GM12878 (cell line): ENCODE measurements around the gene SPTLC3. TPM values are rescaled to one million over a fixed set of nuclear protein-coding genes. Genes with fewer than 3 reads are reported as not detected.

Source experiments
- ATAC-seq: fragments of 200-7000 bp; cut with Tn5 transposase; 3 replicates; pipeline ENCODE4 v1.9.1; 2020; ENCODE audit warnings: mild to moderate bottlenecking, moderate library complexity
- BruUV-seq: library from RNA; stranded (reverse); fragments of 400-500 nt; replicated peaks from 2 replicates; lab custom pipeline; 2021; lab: Mats Ljungman, UMichigan
- CTCF ChIA-PET: fragments of 300-600 bp; sonication (Branson Sonifier 250); formaldehyde crosslinking; extraction: SDS; loops from one replicate; lab custom pipeline; 2021; ENCODE audit warnings: inconsistent platforms; lab: Yijun Ruan, JAX
- POLR2A ChIA-PET: fragments of 350-600 bp; formaldehyde crosslinking; extraction: SDS; loops from one replicate; lab custom pipeline; 2021; ENCODE audit warnings: inconsistent platforms; lab: Charles Lee
- RAD21 ChIA-PET: fragments of 300-600 bp; sonication (Branson Sonifier 250); formaldehyde crosslinking; loops from one replicate; lab custom pipeline; 2023; ENCODE audit warnings: antibody characterized with exemption; ENCODE audit not compliant: unreplicated experiment; lab: Charles Lee
- SMC1A ChIA-PET: fragments of 300-600 bp; sonication (Branson Sonifier 250); formaldehyde crosslinking; loops from one replicate; lab custom pipeline; 2023; ENCODE audit not compliant: unreplicated experiment, uncharacterized antibody; lab: Charles Lee
- DNase-seq: peaks from one replicate; pipeline ENCODE4 v3.0.0-alpha.2; 2011; ENCODE audit warnings: low read depth, low spot score
- FAIRE-seq: peaks from 3 replicates; lab custom pipeline; 2011; peaks lifted over from hg19 to GRCh38; lab: Jason Lieb, UNC
- H2AFZ ChIP-seq: 2 replicates; pipeline ENCODE4 v1.6.0; 2011; ENCODE audit warnings: low read depth, low read length, control low read depth; ENCODE audit not compliant: control insufficient read depth
- H3K27ac ChIP-seq: 2 replicates; pipeline ENCODE4 v1.5.1; 2011; ENCODE audit warnings: control low read depth; ENCODE audit not compliant: control insufficient read depth, insufficient read depth
- H3K27me3 ChIP-seq, 2 experiments: replicated peaks in 1 of 2; 2 replicates each; pipeline versions ENCODE4 v1.6.0 to v1.6.1; 2011; ENCODE audit warnings: low read length in 1 of 2; ENCODE audit not compliant: control insufficient read depth in 2 of 2, insufficient read depth in 2 of 2
- H3K36me3 ChIP-seq, 2 experiments: 2 replicates each; pipeline ENCODE4 v1.5.1; 2011; ENCODE audit warnings: low read length in 1 of 2; ENCODE audit not compliant: control insufficient read depth in 2 of 2, insufficient read depth in 2 of 2
- H3K4me1 ChIP-seq: 2 replicates; pipeline ENCODE4 v1.6.1; 2011; ENCODE audit warnings: mild to moderate bottlenecking, low read length, moderate library complexity, mixed read lengths; ENCODE audit not compliant: control insufficient read depth, insufficient read depth
- H3K4me2 ChIP-seq: 2 replicates; pipeline ENCODE4 v1.6.0; 2011; ENCODE audit warnings: control low read depth; ENCODE audit not compliant: control insufficient read depth, insufficient read depth
- H3K4me3 ChIP-seq: fragments of 200-600 bp; sonication (generic); 2 replicates; pipeline ENCODE4 v1.5.1; 2016
- H3K79me2 ChIP-seq: 2 replicates; pipeline ENCODE4 v1.6.0; 2011; ENCODE audit warnings: low read length; ENCODE audit not compliant: control insufficient read depth, insufficient read depth
- H3K9ac ChIP-seq: 2 replicates; pipeline ENCODE4 v1.8.0; 2011; ENCODE audit warnings: low read length, control low read depth, mixed read lengths; ENCODE audit not compliant: control insufficient read depth, insufficient read depth
- H3K9me3 ChIP-seq: replicated peaks from 3 replicates; pipeline ENCODE4 v1.5.1; 2011; ENCODE audit warnings: mild to moderate bottlenecking, low read length; ENCODE audit not compliant: control insufficient read depth, insufficient read depth
- H4K20me1 ChIP-seq: 2 replicates; pipeline ENCODE4 v1.6.0; 2011; ENCODE audit not compliant: control insufficient read depth, insufficient read depth
- ASH2L ChIP-seq: fragments of 300-600, 200-600 bp; sonication (generic); IDR thresholded peaks from 2 replicates; pipeline ENCODE4 v1.6.1; 2017; ENCODE audit warnings: low read depth, mild to moderate bottlenecking, borderline replicate concordance
- BACH1 ChIP-seq: fragments of 450-650 bp; IDR thresholded peaks from 2 replicates; pipeline ENCODE4 v1.6.1; 2017; ENCODE audit warnings: mild to moderate bottlenecking, borderline replicate concordance
- CHD2 ChIP-seq: IDR thresholded peaks from 2 replicates; pipeline ENCODE4 v1.6.1; 2011; ENCODE audit warnings: low read depth, low read length, improper control_type of control experiment, borderline replicate concordance
- IKZF1 ChIP-seq: fragments of 450-650 bp; conservative IDR thresholded peaks from 2 replicates; pipeline ENCODE4 v1.6.1; 2017; ENCODE audit warnings: antibody characterized with exemption, mild to moderate bottlenecking
- PAX5 ChIP-seq: IDR thresholded peaks from 2 replicates; pipeline ENCODE4 v1.6.1; 2011; ENCODE audit warnings: low read depth, low read length, borderline replicate concordance
- TARDBP ChIP-seq: IDR thresholded peaks from 2 replicates; pipeline ENCODE4 v1.6.1; 2016; ENCODE audit warnings: borderline replicate concordance
- TBL1XR1 ChIP-seq: IDR thresholded peaks from 2 replicates; pipeline ENCODE4 v1.6.1; 2012; ENCODE audit warnings: low read depth, low read length, improper control_type of control experiment
- ZNF217 ChIP-seq: fragments of 450-650 bp; IDR thresholded peaks from 2 replicates; pipeline ENCODE4 v1.6.1; 2017; ENCODE audit warnings: antibody characterized with exemption, mild to moderate bottlenecking
- WGBS: methylation state at CpG from one replicate; pipeline ENCODE4 v1.1.6; 2016; ENCODE audit warnings: low lambda C conversion rate; ENCODE audit not compliant: insufficient replicate concordance, insufficient coverage; ENCODE audit errors: missing lambda C conversion rate; 5-methylcytosine and 5-hydroxymethylcytosine counted together
- in situ Hi-C: fragments of 300-500 bp; cut with MboI; formaldehyde crosslinking; loops from 9 replicates; pipeline ENCODE4 v1.14.3; 2018; ENCODE audit warnings: mixed read lengths
- intact Hi-C: fragments of 100-400 bp; cut with micrococcal nuclease; formaldehyde crosslinking; loops from one replicate; pipeline ENCODE4 v1.14.2; 2022; ENCODE audit not compliant: unreplicated experiment
- polyA plus RNA-seq, 11 experiments: library from polyadenylated mRNA; depleted of rRNA in 4 of 11; unstranded in 6 of 11; stranded (reverse) in 5 of 11; fragments of >200 nt; fragmentation: Nextera tagmentation in 4 of 11; fragmentation: Illumina TruSeq in 1 of 11; extraction: Ambion mirVana in 4 of 11; extraction: Trizol in 1 of 11; gene quantifications; 1 replicate in 1 of 11; 2 replicates in 10 of 11; pipeline versions ENCODE4 v1.2.1 to v1.2.3, GENCODE V29; 2011 to 2016; ENCODE audit warnings: inconsistent platforms in 2 of 11, missing spikeins in 2 of 11, low read depth in 1 of 11
- total RNA-seq, 4 experiments: library from RNA; depleted of rRNA in 3 of 4; stranded (reverse); fragments of >200 nt in 3 of 4; fragmentation: Illumina TruSeq in 1 of 4; extraction: Trizol in 1 of 4; gene quantifications; 2 replicates each; pipeline versions ENCODE4 v1.2.1 to v1.2.3, GENCODE V29; 2013 to 2021
- TF ChIP-seq, protein P1 (sequence below): IDR thresholded peaks from 2 replicates; pipeline ENCODE4 v1.6.1; 2012; ENCODE audit warnings: improper control_type of control experiment, low read depth, low read length; ENCODE audit not compliant: insufficient replicate concordance
- TF ChIP-seq, protein P2 (sequence below): fragments of 450-650 bp; IDR thresholded peaks from 2 replicates; pipeline ENCODE4 v1.6.1; 2017; ENCODE audit warnings: borderline replicate concordance
- TF ChIP-seq, protein P3 (sequence below): IDR thresholded peaks from 2 replicates; pipeline ENCODE4 v1.6.1; 2012; ENCODE audit warnings: mild to moderate bottlenecking, low read depth, low read length
- TF ChIP-seq, protein P4 (sequence below): IDR thresholded peaks from 2 replicates; pipeline ENCODE4 v1.6.1; 2012; ENCODE audit warnings: low read depth, low read length, improper control_type of control experiment

Gene SPTLC3
- total and polyA plus RNA-seq, 10 of the 15 experiments (the other 5 are each of a cell fraction or from before 2014, with no cell fraction given): 0.04 to 0.29 (median 0.06) TPM; not detected in 7

DNA sequence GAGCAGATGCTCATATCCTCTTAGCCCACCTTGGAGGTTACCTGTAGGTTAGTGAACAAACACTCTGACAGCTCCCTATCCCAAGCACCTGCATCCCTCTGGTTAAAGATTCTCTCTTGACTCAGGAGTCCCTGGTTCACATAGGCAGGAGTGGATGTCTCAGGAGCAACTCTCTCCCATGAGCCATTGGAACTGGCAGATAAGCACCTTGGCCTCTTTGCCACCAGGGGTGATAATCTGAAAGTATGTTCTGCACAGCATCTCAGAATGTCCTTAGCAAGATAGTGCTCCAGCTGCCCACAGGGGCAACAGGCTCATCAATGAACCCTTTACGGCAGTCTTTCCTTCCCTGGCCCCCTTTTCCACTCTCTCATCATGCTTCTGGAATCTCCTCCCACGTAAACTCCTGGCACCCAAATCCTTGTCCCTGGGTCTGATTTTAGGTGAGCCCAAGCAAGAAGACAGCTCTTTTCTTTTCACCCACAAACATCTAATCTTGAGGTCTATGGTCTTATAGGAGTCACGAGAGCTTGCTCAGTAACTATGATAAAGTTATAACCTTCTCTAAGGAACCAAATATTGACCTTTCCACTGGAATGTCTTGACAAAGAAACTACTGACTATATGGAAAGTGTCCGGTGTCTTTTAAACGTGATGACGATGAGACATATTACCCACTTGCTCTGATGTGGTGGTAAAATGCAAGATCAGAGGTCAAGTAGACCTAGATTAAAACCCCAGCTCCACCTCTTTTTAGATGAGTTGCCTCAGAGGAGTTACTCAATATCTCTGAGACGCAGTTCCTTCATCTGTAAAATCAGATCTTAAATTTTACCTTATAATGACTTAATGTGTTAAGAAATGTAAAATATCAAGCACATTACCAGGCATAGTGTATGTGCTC, 172.5 kb downstream of the SPTLC3 start:
- DNase-seq (no peak), ATAC-seq (no peak), FAIRE-seq (no peak)
- Histone ChIP-seq H3K4me2 (no peak overlapping the region), H3K36me3 (no peaks in the 10 kb centered on the region), H3K79me2 (no peaks in the 10 kb centered on the region), H3K9ac (no peak overlapping the region), H4K20me1 (no peaks in the 10 kb centered on the region), H3K27me3 (no peaks in the 10 kb centered on the region; a peak in 1 of 4 replicates), H3K9me3 (no peaks in the 10 kb centered on the region), H3K4me3 (no peak overlapping the region), H3K27ac (no peak overlapping the region), H3K4me1 (no peaks in the 10 kb centered on the region), H2AFZ (no peak overlapping the region)
- ChIA-PET SMC1A (no interaction called here), CTCF (no interaction called here), RAD21 (no interaction called here), POLR2A (no interaction called here)
- in situ Hi-C loops: no loop called here
- WGBS: 39% methylated on average over 7 of the region's 7 CpGs
- no TSS peak for BruUV-seq
- intact Hi-C loops: no loop called here
- TF ChIP-seq IKZF1 (no peak), TARDBP (no peak), CHD2 (no peak), ASH2L (no peak), BACH1 (no peak), TBL1XR1 (no peak), PAX5 (no peak), ZNF217 (no peak)
- TF ChIP-seq, protein P1, sequence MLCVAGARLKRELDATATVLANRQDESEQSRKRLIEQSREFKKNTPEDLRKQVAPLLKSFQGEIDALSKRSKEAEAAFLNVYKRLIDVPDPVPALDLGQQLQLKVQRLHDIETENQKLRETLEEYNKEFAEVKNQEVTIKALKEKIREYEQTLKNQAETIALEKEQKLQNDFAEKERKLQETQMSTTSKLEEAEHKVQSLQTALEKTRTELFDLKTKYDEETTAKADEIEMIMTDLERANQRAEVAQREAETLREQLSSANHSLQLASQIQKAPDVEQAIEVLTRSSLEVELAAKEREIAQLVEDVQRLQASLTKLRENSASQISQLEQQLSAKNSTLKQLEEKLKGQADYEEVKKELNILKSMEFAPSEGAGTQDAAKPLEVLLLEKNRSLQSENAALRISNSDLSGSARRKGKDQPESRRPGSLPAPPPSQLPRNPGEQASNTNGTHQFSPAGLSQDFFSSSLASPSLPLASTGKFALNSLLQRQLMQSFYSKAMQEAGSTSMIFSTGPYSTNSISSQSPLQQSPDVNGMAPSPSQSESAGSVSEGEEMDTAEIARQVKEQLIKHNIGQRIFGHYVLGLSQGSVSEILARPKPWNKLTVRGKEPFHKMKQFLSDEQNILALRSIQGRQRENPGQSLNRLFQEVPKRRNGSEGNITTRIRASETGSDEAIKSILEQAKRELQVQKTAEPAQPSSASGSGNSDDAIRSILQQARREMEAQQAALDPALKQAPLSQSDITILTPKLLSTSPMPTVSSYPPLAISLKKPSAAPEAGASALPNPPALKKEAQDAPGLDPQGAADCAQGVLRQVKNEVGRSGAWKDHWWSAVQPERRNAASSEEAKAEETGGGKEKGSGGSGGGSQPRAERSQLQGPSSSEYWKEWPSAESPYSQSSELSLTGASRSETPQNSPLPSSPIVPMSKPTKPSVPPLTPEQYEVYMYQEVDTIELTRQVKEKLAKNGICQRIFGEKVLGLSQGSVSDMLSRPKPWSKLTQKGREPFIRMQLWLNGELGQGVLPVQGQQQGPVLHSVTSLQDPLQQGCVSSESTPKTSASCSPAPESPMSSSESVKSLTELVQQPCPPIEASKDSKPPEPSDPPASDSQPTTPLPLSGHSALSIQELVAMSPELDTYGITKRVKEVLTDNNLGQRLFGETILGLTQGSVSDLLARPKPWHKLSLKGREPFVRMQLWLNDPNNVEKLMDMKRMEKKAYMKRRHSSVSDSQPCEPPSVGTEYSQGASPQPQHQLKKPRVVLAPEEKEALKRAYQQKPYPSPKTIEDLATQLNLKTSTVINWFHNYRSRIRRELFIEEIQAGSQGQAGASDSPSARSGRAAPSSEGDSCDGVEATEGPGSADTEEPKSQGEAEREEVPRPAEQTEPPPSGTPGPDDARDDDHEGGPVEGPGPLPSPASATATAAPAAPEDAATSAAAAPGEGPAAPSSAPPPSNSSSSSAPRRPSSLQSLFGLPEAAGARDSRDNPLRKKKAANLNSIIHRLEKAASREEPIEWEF: no peak
- TF ChIP-seq, protein P2, sequence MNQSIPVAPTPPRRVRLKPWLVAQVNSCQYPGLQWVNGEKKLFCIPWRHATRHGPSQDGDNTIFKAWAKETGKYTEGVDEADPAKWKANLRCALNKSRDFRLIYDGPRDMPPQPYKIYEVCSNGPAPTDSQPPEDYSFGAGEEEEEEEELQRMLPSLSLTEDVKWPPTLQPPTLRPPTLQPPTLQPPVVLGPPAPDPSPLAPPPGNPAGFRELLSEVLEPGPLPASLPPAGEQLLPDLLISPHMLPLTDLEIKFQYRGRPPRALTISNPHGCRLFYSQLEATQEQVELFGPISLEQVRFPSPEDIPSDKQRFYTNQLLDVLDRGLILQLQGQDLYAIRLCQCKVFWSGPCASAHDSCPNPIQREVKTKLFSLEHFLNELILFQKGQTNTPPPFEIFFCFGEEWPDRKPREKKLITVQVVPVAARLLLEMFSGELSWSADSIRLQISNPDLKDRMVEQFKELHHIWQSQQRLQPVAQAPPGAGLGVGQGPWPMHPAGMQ: no peak
- TF ChIP-seq, protein P3, sequence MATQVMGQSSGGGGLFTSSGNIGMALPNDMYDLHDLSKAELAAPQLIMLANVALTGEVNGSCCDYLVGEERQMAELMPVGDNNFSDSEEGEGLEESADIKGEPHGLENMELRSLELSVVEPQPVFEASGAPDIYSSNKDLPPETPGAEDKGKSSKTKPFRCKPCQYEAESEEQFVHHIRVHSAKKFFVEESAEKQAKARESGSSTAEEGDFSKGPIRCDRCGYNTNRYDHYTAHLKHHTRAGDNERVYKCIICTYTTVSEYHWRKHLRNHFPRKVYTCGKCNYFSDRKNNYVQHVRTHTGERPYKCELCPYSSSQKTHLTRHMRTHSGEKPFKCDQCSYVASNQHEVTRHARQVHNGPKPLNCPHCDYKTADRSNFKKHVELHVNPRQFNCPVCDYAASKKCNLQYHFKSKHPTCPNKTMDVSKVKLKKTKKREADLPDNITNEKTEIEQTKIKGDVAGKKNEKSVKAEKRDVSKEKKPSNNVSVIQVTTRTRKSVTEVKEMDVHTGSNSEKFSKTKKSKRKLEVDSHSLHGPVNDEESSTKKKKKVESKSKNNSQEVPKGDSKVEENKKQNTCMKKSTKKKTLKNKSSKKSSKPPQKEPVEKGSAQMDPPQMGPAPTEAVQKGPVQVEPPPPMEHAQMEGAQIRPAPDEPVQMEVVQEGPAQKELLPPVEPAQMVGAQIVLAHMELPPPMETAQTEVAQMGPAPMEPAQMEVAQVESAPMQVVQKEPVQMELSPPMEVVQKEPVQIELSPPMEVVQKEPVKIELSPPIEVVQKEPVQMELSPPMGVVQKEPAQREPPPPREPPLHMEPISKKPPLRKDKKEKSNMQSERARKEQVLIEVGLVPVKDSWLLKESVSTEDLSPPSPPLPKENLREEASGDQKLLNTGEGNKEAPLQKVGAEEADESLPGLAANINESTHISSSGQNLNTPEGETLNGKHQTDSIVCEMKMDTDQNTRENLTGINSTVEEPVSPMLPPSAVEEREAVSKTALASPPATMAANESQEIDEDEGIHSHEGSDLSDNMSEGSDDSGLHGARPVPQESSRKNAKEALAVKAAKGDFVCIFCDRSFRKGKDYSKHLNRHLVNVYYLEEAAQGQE: no peak
- TF ChIP-seq, protein P4, sequence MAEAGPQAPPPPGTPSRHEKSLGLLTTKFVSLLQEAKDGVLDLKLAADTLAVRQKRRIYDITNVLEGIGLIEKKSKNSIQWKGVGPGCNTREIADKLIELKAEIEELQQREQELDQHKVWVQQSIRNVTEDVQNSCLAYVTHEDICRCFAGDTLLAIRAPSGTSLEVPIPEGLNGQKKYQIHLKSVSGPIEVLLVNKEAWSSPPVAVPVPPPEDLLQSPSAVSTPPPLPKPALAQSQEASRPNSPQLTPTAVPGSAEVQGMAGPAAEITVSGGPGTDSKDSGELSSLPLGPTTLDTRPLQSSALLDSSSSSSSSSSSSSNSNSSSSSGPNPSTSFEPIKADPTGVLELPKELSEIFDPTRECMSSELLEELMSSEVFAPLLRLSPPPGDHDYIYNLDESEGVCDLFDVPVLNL: no peak
